Cardiac fibroblast (primary cell): ENCODE results near the gene MAP3K6.

Source experiments
- DNase-seq, 2 donors: peaks; one replicate each; pipeline versions ENCODE4 v3.0.0 to v3.0.0-alpha.2; 2010; ENCODE audit warnings: low read depth in 2 of 2
- H3K4me3 ChIP-seq, 2 donors: replicated peaks in 1 of 2; 1 replicate in 1 of 2; 2 replicates in 1 of 2; pipeline ENCODE4 v1.5.1; 2011; ENCODE audit warnings: low read depth in 2 of 2, low read length in 2 of 2, mild to moderate bottlenecking in 2 of 2, moderate library complexity in 1 of 2
- CTCF ChIP-seq: IDR thresholded peaks from one replicate; pipeline ENCODE4 v1.5.1; 2011; ENCODE audit warnings: low read depth, mild to moderate bottlenecking, low read length, inconsistent platforms

The MAP3K6 gene

DNA sequence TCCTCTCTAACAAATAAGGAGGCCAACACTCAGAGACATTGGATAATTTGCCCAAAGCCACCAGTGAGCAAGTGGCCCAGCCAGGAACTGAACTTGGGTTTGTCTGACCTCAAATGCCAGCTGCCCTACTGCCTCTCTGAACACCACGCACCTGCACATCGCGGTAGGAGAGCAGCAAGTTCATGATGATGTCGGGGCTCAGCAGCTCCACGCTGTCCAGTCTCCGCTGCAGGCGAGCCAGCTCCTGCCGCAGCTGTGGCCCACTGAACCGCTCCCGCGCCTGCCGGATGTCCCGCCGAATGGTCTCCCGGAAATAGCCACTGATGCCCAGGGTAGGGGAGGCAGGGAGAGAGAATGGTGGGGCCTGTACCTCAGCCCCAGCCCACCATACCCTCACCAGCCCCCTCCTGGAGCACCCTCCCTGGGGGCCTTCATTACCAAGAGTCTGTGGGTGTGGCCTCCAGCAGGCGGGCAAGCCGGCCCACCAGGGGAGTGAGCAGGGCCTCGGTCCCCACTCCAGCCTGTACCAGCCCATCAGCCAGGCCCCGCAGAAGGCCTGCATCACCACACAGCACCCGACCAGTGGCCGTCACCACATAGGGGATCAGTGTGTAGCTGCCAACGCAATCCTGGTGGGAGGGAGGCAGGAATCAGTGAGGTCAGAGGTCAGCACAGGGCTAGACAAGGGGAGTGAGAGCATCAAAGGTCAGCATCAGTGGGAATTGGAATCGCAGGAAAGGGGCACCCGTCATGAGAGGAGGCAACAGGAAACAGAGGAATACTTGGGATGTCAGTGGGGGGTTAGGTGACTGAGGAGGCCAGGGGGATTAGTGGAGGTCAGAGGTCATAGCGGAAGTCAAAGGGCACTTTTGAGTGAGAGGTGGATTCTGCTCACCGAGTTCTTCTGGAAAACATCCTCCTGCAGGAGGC is 2.7 kb downstream of the MAP3K6 start:
- no peak for DNase-seq
- TF ChIP-seq CTCF, result no peak
- no peak overlapping the region for H3K4me3 ChIP-seq

GRCh38 chr1:27361553-27361952 is 5.2 kb downstream of the MAP3K6 start:
- no peak overlapping the region for H3K4me3 ChIP-seq
- no peak for DNase-seq
- no peak for TF ChIP-seq CTCF

GRCh38 chr1:27361044-27361402 is 5.7 kb downstream of the MAP3K6 start:
- no peak for TF ChIP-seq CTCF
- H3K4me3 ChIP-seq, result no peak overlapping the region
- no peak for DNase-seq

DNA sequence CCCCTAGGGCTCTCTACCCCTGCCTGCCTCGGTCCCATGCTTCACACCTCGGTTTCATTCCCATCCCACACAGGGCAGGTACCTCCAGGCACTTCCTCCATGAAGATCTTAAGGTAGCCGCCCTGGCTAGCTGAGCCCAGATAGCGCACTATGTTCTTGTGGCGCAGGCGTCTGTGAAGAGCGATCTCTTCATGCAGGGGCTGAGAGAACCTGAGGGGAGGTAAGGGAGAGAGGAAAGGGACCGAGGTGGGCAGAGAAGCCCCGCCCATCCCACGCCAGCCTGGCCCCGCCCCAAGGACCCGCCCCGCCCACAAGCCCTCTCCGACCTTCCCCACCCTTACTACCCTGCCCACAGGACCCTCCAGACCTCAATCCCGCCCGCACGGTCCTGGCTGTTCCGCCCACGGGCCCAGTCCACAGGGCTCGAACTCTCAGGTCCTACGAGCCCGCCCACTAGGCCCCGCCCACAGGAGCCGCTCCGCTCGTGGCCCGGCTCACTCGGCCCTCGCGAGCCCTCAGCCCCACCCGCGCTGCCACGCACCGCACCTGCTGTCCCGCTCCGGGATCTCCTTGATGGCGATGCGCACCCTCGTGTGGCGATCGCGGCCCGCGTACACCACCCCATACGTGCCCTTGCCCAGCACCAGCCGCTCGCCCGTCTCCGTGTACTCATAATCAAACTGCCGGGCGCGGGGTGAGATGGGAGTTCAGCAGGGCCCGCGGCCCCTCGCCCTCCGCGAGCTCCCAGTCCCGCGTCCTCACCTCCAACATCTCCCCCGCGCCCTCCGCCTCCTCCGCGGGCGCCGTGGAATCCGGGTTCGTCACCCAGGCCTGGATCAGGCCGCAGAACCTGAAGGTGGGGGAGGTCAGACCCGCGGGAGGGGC is 6.4 kb downstream of the MAP3K6 start:
- TF ChIP-seq CTCF, result no peak
- no peak overlapping the region for H3K4me3 ChIP-seq
- no peak for DNase-seq

DNA sequence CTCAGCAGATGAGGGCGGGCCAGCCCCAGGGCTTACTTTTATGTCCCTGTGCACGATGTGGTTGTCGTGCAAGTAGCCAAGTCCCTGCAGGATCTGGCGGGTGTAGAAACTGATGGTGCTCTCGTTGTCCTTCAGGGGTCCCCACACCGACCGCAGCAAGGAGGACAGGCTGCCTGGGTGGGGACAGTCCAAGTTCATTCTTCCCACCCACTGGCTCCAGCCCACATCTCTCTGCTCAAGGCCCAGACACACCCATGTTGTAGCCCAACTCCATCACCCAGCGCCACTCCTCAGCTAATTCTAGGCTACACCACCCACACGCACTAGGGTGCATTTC is 7.0 kb downstream of the MAP3K6 start:
- H3K4me3 ChIP-seq, result no peak overlapping the region
- no peak for TF ChIP-seq CTCF
- no peak for DNase-seq

GRCh38 chr1:27358928-27359313 is 7.8 kb downstream of the MAP3K6 start:
- DNase-seq, result no peak
- no peak for TF ChIP-seq CTCF
- H3K4me3 ChIP-seq, result no peak overlapping the region
